ENCODE measurements around the gene ZNF470. TPM values are rescaled to one million over a fixed set of nuclear protein-coding genes. Genes with fewer than 3 reads are reported as not detected.

Gene ZNF470
- total RNA-seq: 1 to 10 TPM; 7.1 to 9.2 (median 7.4) TPM

DNA sequence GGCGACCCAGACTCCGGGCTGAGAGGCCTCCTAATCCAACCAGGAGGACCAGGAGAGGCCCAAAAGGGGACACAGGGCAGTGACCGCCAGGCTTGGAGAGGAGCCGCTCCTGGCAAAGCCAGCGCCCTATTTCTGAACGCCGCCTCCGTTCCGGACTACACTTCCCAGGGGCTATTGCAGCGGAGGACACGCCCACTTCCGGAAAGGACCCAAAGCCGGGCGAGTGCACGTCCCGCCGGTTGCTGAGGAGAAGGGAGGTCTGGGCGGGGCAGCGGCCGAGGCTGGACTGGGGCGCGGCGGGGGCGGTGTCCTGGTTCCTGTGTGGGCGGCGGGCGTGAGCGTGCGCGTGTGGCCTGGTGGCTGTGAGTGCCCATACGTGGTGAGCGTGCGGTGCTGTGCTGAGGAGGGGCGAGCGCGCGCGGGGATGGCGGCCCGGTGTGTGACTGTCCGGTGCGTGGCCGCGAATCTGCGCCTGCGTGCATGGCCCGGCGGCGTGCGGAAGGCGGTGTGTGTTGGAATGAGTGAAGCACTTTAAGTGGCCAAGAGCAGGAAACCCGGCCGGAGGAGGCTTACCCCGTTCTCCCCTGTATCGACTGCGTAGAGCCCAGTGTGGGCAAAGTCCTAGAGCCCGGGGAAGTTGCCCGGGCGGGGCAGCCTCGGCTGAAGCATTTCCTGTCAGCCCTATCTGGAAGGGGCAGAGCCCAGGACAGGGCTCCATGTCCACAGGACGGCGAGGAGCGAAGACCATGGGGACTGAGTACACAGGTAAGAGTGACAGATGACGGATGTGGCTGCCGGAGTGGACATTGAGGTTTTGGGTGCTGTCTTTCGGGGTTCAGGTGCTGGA lies at the start of gene ZNF470:
TSS of gene ZNF470 (plus strand) at position 195 of the 847 bp plus-strand sequence. CDS start 2,844 bp downstream, outside the sequence.
- Histone ChIP-seq H3K4me3 (peak within 1 kb of the TSS; percentile 71 to 93 (median 84)), H3K9me3 (peaks cover 0 to 82% (median 77%) of the 10 kb centered on the region in 4 donors), H3K27me3 (peaks cover 0 to 4% (median 0%) of the 10 kb centered on the region in 4 donors), H3K27ac (replicated peaks in 1 of 4) (peak within 1 kb of the TSS; percentile 81 to 94 (median 86)), H3K4me1 (peaks cover 8 to 21% (median 20%) of the 10 kb centered on the region in 4 donors), H3K36me3 (peaks cover 31 to 58% (median 43%) of the 10 kb centered on the region in 4 donors)
- 15% methylated on average over 13 of the region's 66 CpGs for WGBS
- DNase-seq (ENCODE audit: extremely low spot score): peak; percentile 99
- intact Hi-C loops (cut with DNase I): loop anchor here (10.0 kb wide), 1 partner anchor 173 kb away; the partner anchor contains the start of gene ZNF582
- TF ChIP-seq POLR2AphosphoS5 (IDR thresholded peaks at IDR 0.05) (peak; percentile 88 to 91), POLR2A (IDR thresholded peaks at IDR 0.05; ENCODE audit: low read depth) (no peak)

DNA sequence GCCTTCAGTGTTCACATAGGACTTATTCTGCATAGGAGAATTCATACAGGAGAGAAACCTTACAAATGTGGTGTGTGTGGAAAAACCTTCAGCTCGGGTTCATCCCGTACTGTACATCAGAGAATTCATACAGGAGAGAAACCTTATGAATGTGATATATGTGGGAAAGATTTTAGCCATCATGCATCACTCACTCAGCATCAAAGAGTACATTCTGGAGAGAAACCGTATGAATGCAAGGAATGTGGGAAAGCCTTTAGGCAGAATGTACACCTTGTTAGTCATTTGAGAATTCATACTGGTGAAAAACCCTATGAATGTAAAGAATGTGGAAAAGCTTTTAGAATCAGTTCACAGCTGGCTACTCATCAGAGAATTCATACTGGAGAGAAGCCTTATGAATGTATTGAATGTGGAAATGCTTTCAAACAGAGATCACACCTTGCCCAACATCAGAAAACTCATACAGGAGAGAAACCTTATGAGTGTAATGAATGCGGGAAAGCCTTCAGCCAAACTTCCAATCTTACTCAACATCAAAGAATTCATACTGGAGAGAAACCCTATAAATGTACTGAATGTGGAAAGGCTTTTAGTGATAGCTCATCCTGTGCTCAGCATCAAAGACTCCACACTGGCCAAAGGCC lies 41.9 kb upstream of the ZNF470 start:
- Histone ChIP-seq H3K9me3 (peaks cover 33 to 100% (median 99%) of the 10 kb centered on the region in 4 donors), H3K4me3 (no peak overlapping the region), H3K4me1 (no peaks in the 10 kb centered on the region), H3K27ac (replicated peaks in 1 of 4) (no peak overlapping the region), H3K36me3 (peaks cover 45 to 55% (median 49%) of the 10 kb centered on the region in 4 donors), H3K27me3 (no peaks in the 10 kb centered on the region)
- no peak for TF ChIP-seq EP300 (IDR thresholded peaks at IDR 0.05)
- TF ChIP-seq POLR2A (IDR thresholded peaks at IDR 0.05; ENCODE audit: low read depth): no peak
- TF ChIP-seq POLR2AphosphoS5 (IDR thresholded peaks at IDR 0.05): no peak
- TF ChIP-seq, protein P1, sequence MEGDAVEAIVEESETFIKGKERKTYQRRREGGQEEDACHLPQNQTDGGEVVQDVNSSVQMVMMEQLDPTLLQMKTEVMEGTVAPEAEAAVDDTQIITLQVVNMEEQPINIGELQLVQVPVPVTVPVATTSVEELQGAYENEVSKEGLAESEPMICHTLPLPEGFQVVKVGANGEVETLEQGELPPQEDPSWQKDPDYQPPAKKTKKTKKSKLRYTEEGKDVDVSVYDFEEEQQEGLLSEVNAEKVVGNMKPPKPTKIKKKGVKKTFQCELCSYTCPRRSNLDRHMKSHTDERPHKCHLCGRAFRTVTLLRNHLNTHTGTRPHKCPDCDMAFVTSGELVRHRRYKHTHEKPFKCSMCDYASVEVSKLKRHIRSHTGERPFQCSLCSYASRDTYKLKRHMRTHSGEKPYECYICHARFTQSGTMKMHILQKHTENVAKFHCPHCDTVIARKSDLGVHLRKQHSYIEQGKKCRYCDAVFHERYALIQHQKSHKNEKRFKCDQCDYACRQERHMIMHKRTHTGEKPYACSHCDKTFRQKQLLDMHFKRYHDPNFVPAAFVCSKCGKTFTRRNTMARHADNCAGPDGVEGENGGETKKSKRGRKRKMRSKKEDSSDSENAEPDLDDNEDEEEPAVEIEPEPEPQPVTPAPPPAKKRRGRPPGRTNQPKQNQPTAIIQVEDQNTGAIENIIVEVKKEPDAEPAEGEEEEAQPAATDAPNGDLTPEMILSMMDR (IDR thresholded peaks at IDR 0.05): no peak
- 85% methylated on average over 4 of the region's 4 CpGs for WGBS
- intact Hi-C loops (cut with DNase I): no loop called here
- no peak for DNase-seq (ENCODE audit: extremely low spot score)

DNA sequence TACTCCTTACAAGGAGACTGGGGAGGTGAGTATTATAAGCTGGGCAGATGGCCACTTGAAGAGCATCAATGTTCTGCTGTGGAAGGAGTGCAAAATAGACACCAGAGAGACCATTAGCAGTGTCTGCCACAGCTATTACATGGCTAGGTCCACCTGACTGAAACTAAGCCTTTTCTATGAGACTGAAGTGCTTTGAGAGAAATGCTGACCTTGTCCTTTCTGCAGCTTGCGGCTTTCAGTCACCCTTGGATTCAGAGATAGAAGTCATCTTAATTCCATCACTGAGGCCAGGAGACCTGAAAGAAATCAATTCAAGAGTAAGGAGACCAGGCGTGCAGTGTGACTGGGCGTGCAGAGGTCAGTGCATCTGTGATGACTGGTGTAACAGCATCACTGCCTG lies 29.8 kb upstream of the ZNF470 start:
- H3K36me3 ChIP-seq: peaks cover 12 to 27% (median 16%) of the 10 kb centered on the region in 4 donors
- no peak for DNase-seq (ENCODE audit: extremely low spot score)
- H3K4me1 ChIP-seq: peaks cover 18 to 29% (median 20%) of the 10 kb centered on the region in 4 donors
- peak overlapping the region in 3 of 4 donors; percentile 85 to 93 (median 89) for H3K27ac ChIP-seq (replicated peaks in 1 of 4)
- no peak for TF ChIP-seq EP300 (IDR thresholded peaks at IDR 0.05)
- no peak for TF ChIP-seq POLR2A (IDR thresholded peaks at IDR 0.05; ENCODE audit: low read depth)
- TF ChIP-seq, protein P1 (IDR thresholded peaks at IDR 0.05): no peak
- no peak for TF ChIP-seq POLR2AphosphoS5 (IDR thresholded peaks at IDR 0.05)
- 100% methylated on average over 3 of the region's 3 CpGs for WGBS
- peaks cover 0 to 71% (median 54%) of the 10 kb centered on the region in 4 donors for H3K9me3 ChIP-seq
- peak overlapping the region in 3 of 4 donors; percentile 75 to 80 (median 76) for H3K4me3 ChIP-seq
- intact Hi-C loops (cut with DNase I): no loop called here
- no peaks in the 10 kb centered on the region for H3K27me3 ChIP-seq

DNA sequence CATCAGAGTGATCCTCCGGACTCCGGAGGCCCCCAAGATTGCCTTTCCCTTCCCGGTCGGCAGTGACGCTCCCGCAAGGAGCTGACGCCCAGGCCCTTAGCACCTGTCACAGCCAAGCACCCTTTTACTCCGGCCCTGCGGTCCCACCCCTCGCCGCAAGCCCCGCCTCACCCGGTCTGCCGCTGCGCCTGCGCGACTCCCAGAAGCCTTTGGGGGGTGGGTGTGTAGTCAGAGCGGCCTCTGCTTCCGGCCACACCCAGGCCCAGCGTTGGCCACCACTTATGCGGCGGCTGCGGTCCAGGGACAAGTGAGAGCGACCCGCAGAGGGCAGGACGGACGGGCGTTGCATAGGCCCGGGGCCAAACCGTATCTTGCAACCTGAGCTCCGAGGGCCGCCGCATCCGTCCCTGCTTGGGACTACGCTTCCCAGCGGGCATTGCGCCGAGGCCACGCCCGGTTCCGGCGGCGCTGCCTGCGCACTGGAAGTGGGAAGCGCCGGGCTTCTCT lies 29.0 kb upstream of the ZNF470 start:
- Histone ChIP-seq H3K36me3 (peaks cover 15 to 32% (median 23%) of the 10 kb centered on the region in 4 donors), H3K4me3 (peak overlapping the region; percentile 75 to 82 (median 78)), H3K27me3 (no peaks in the 10 kb centered on the region), H3K4me1 (peaks cover 18 to 29% (median 20%) of the 10 kb centered on the region in 4 donors), H3K27ac (replicated peaks in 1 of 4) (peak overlapping the region; percentile 85 to 93 (median 90)), H3K9me3 (peaks cover 0 to 69% (median 50%) of the 10 kb centered on the region in 4 donors)
- under 1% methylated on average over 31 of the region's 46 CpGs for WGBS
- peak; percentile 78 to 80 for TF ChIP-seq POLR2AphosphoS5 (IDR thresholded peaks at IDR 0.05)
- TF ChIP-seq, protein P1 (IDR thresholded peaks at IDR 0.05): peak in 1 of 3 experiments; percentile 16
- no peak for TF ChIP-seq POLR2A (IDR thresholded peaks at IDR 0.05; ENCODE audit: low read depth)
- TF ChIP-seq EP300 (IDR thresholded peaks at IDR 0.05): no peak
- intact Hi-C loops (cut with DNase I): no loop called here
- DNase-seq (ENCODE audit: extremely low spot score): peak; percentile 96
